Measurements from ENCODE around the gene GHR. TPM values are rescaled to one million over a fixed set of nuclear protein-coding genes. Genes with fewer than 3 reads are reported as not detected.

GHR gene
- total and polyA plus RNA-seq, 3 experiments from 2014 or later, result not detected

- H3K27me3 Mint-ChIP-seq, result peaks cover 0 to 3% of the 10 kb centered on the region in 2 donors
- no peaks in the 10 kb centered on the region for H3K36me3 Mint-ChIP-seq
- POLR2A ChIA-PET, result no interaction called here
- no peaks in the 10 kb centered on the region for H3K9me3 Mint-ChIP-seq
- CTCF ChIA-PET, result no interaction called here
- Histone ChIP-seq H3K27ac (ENCODE audit: low read depth, low read length) (no peak overlapping the region), H3K4me1 (ENCODE audit: insufficient read depth, low read length) (no peaks in the 10 kb centered on the region), H3K36me3 (ENCODE audit: insufficient read depth, low read length) (no peaks in the 10 kb centered on the region), H3K9me3 (ENCODE audit: low read length) (no peaks in the 10 kb centered on the region), H3K27me3 (ENCODE audit: insufficient read depth, low read length, poor library complexity, severe bottlenecking) (no peaks in the 10 kb centered on the region), H3K4me3 (ENCODE audit: low read length) (no peak overlapping the region)
- no peaks in the 10 kb centered on the region for H3K4me1 Mint-ChIP-seq
- H3K4me3 Mint-ChIP-seq, result no peak overlapping the region
- no peak for DNase-seq
- no peak overlapping the region for H3K27ac Mint-ChIP-seq
These were observed 10.9 kb downstream of the GHR start for GRCh38 chr5:42434047-42434724.

- Mint-ChIP-seq H3K4me3 (no peak overlapping the region), H3K36me3 (no peaks in the 10 kb centered on the region), H3K27me3 (peaks cover 0 to 3% of the 10 kb centered on the region in 2 donors), H3K4me1 (no peaks in the 10 kb centered on the region), H3K27ac (no peak overlapping the region), H3K9me3 (no peaks in the 10 kb centered on the region)
- H3K9me3 ChIP-seq (ENCODE audit: low read length), result no peaks in the 10 kb centered on the region
- no peak for DNase-seq
- H3K36me3 ChIP-seq (ENCODE audit: insufficient read depth, low read length), result no peaks in the 10 kb centered on the region
- no peaks in the 10 kb centered on the region for H3K4me1 ChIP-seq (ENCODE audit: insufficient read depth, low read length)
- ChIA-PET CTCF (no interaction called here), POLR2A (no interaction called here)
- H3K27ac ChIP-seq (ENCODE audit: low read depth, low read length), result no peak overlapping the region
- no peaks in the 10 kb centered on the region for H3K27me3 ChIP-seq (ENCODE audit: insufficient read depth, low read length, poor library complexity, severe bottlenecking)
- H3K4me3 ChIP-seq (ENCODE audit: low read length), result no peak overlapping the region
These were observed 12.8 kb downstream of the GHR start for GRCh38 chr5:42436051-42436450.

- Histone ChIP-seq H3K27me3 (ENCODE audit: insufficient read depth, low read length, poor library complexity, severe bottlenecking) (no peaks in the 10 kb centered on the region), H3K9me3 (ENCODE audit: low read length) (no peaks in the 10 kb centered on the region), H3K4me1 (ENCODE audit: insufficient read depth, low read length) (no peaks in the 10 kb centered on the region), H3K36me3 (ENCODE audit: insufficient read depth, low read length) (no peaks in the 10 kb centered on the region), H3K4me3 (ENCODE audit: low read length) (no peak overlapping the region), H3K27ac (ENCODE audit: low read depth, low read length) (no peak overlapping the region)
- Mint-ChIP-seq H3K4me3 (no peak overlapping the region), H3K36me3 (no peaks in the 10 kb centered on the region), H3K4me1 (no peaks in the 10 kb centered on the region), H3K27ac (no peak overlapping the region), H3K27me3 (peaks cover 6 to 31% of the 10 kb centered on the region in 2 donors), H3K9me3 (peaks cover 0 to 13% (median 4%) of the 10 kb centered on the region in 5 donors)
- CTCF ChIA-PET, result no interaction called here
- no peak for DNase-seq
- POLR2A ChIA-PET, result no interaction called here
These were observed 31.2 kb downstream of the GHR start for GRCh38 chr5:42454216-42454995.

DNA sequence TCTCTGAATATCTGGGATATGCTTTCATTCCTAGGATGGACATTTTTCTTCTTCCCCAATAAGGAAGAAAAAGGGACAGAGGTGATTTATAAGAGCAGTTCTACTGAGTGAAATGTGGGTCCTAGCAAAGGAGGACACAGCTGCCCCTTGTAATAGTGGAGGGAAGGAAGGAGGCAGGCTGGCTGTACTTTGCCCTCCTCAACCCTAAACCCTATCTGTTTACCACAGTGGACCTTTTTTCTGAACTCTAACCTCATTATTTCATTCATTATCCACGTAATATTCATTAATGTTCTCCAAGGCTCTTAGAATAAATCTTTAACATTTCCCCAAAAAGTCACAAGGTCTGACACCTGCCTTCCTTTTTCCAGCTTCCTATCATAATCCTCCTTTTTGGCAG lies 37.8 kb downstream of the GHR start:
- no peak for DNase-seq
- peaks cover 6 to 8% of the 10 kb centered on the region in 2 donors for H3K27me3 Mint-ChIP-seq
- Histone ChIP-seq H3K4me1 (ENCODE audit: insufficient read depth, low read length) (no peaks in the 10 kb centered on the region), H3K4me3 (ENCODE audit: low read length) (no peak overlapping the region), H3K9me3 (ENCODE audit: low read length) (no peaks in the 10 kb centered on the region), H3K27me3 (ENCODE audit: insufficient read depth, low read length, poor library complexity, severe bottlenecking) (peaks cover 3% of the 10 kb centered on the region), H3K36me3 (ENCODE audit: insufficient read depth, low read length) (no peaks in the 10 kb centered on the region), H3K27ac (ENCODE audit: low read depth, low read length) (no peak overlapping the region)
- H3K36me3 Mint-ChIP-seq, result no peaks in the 10 kb centered on the region
- H3K9me3 Mint-ChIP-seq, result no peaks in the 10 kb centered on the region
- ChIA-PET CTCF (no interaction called here), POLR2A (no interaction called here)
- H3K4me3 Mint-ChIP-seq, result no peak overlapping the region
- no peak overlapping the region for H3K27ac Mint-ChIP-seq
- no peaks in the 10 kb centered on the region for H3K4me1 Mint-ChIP-seq

DNA sequence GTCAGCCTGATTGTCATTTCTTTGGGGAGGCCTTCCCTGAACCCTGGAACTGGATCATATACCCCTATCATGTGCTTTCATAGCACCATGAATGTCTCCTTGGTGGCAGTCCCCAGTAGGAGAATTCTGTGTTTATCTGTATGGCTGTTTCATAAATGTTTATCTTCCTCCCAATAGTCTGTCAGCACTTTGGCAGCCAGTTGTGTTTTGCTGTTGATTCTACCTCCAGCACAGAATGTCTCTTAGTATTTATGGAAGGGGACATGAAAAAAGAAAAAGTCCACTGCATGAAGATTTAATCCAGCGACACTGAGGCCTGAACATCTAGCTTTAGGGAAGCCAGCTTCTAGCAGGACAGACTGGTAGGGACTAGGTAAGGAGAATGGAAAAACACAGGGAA lies 38.3 kb downstream of the GHR start:
- no peaks in the 10 kb centered on the region for H3K36me3 ChIP-seq (ENCODE audit: insufficient read depth, low read length)
- no peak overlapping the region for H3K4me3 ChIP-seq (ENCODE audit: low read length)
- peaks cover 3% of the 10 kb centered on the region for H3K27me3 ChIP-seq (ENCODE audit: insufficient read depth, low read length, poor library complexity, severe bottlenecking)
- no peaks in the 10 kb centered on the region for H3K4me1 ChIP-seq (ENCODE audit: insufficient read depth, low read length)
- POLR2A ChIA-PET, result no interaction called here
- no peak for DNase-seq
- H3K4me1 Mint-ChIP-seq, result no peaks in the 10 kb centered on the region
- H3K9me3 Mint-ChIP-seq, result no peaks in the 10 kb centered on the region
- no peak overlapping the region for H3K27ac ChIP-seq (ENCODE audit: low read depth, low read length)
- no peaks in the 10 kb centered on the region for H3K9me3 ChIP-seq (ENCODE audit: low read length)
- H3K27ac Mint-ChIP-seq, result no peak overlapping the region
- no peak overlapping the region for H3K4me3 Mint-ChIP-seq
- H3K27me3 Mint-ChIP-seq, result peaks cover 4 to 8% of the 10 kb centered on the region in 2 donors
- CTCF ChIA-PET, result no interaction called here
- no peaks in the 10 kb centered on the region for H3K36me3 Mint-ChIP-seq

- Histone ChIP-seq H3K9me3 (ENCODE audit: low read length) (no peaks in the 10 kb centered on the region), H3K27ac (ENCODE audit: low read depth, low read length) (no peak overlapping the region), H3K4me3 (ENCODE audit: low read length) (no peak overlapping the region), H3K36me3 (ENCODE audit: insufficient read depth, low read length) (no peaks in the 10 kb centered on the region), H3K4me1 (ENCODE audit: insufficient read depth, low read length) (no peaks in the 10 kb centered on the region), H3K27me3 (ENCODE audit: insufficient read depth, low read length, poor library complexity, severe bottlenecking) (peaks cover 3% of the 10 kb centered on the region)
- POLR2A ChIA-PET, result no interaction called here
- no peak overlapping the region for H3K4me3 Mint-ChIP-seq
- CTCF ChIA-PET, result no interaction called here
- DNase-seq, result no peak
- no peaks in the 10 kb centered on the region for H3K4me1 Mint-ChIP-seq
- no peaks in the 10 kb centered on the region for H3K9me3 Mint-ChIP-seq
- peaks cover 0 to 8% of the 10 kb centered on the region in 2 donors for H3K27me3 Mint-ChIP-seq
- H3K27ac Mint-ChIP-seq, result no peak overlapping the region
- H3K36me3 Mint-ChIP-seq, result no peaks in the 10 kb centered on the region
These were observed 38.8 kb downstream of the GHR start for GRCh38 chr5:42462083-42462482.

DNA sequence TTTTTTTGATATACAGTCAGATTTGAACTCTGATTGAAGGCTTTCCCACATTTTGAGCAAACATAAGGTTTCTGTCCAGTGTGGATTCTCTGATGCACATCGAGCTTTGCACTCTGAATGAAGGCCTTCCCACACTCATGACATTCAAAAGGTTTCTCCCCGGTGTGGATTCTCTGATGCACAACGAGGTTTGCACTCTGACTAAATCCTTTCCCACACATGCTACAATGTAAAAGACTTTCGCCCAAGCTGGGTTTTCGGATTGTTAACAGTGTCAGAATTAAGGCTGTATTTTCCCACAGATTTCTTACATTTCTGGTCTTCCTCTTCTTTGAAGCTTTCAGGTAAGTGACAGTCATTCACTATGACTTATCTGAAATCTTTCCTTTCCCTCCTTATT lies 44.3 kb downstream of the GHR start:
- Mint-ChIP-seq H3K9me3 (no peaks in the 10 kb centered on the region), H3K27ac (no peak overlapping the region), H3K27me3 (no peaks in the 10 kb centered on the region), H3K36me3 (no peaks in the 10 kb centered on the region), H3K4me3 (no peak overlapping the region), H3K4me1 (no peaks in the 10 kb centered on the region)
- no peak for DNase-seq
- ChIA-PET POLR2A (no interaction called here), CTCF (no interaction called here)
- Histone ChIP-seq H3K27ac (ENCODE audit: low read depth, low read length) (no peak overlapping the region), H3K36me3 (ENCODE audit: insufficient read depth, low read length) (no peaks in the 10 kb centered on the region), H3K27me3 (ENCODE audit: insufficient read depth, low read length, poor library complexity, severe bottlenecking) (no peaks in the 10 kb centered on the region), H3K4me3 (ENCODE audit: low read length) (no peak overlapping the region), H3K4me1 (ENCODE audit: insufficient read depth, low read length) (no peaks in the 10 kb centered on the region), H3K9me3 (ENCODE audit: low read length) (no peaks in the 10 kb centered on the region)

DNA sequence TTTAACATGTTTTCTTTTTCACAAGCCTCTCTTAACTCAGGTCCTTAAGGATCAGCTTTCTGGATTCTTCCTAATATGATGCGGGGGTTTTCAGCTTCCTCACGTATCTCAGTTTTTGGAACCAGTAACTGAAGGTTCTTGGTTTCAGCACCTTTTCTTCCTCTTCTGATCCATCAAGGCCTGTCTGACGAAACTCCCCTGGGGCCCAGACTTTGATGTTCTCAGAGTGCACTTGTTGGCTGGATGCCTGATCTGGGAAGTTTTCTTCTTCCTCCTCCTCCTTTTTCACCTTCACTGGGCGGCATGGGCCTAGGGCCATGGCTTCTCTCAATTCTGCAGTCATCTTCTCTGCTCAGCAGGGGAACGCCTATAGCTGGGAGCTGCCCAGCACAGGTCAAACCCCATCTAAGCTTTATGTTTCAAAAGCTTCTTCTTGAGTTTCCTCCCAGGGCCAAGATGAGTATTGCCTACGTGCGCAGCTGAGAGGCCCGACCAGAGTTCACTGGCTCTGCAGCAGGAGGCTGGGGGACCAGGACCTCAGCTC lies 44.8 kb downstream of the GHR start:
- CTCF ChIA-PET, result no interaction called here
- Histone ChIP-seq H3K36me3 (ENCODE audit: insufficient read depth, low read length) (no peaks in the 10 kb centered on the region), H3K9me3 (ENCODE audit: low read length) (no peaks in the 10 kb centered on the region), H3K27me3 (ENCODE audit: insufficient read depth, low read length, poor library complexity, severe bottlenecking) (no peaks in the 10 kb centered on the region), H3K4me3 (ENCODE audit: low read length) (no peak overlapping the region), H3K27ac (ENCODE audit: low read depth, low read length) (no peak overlapping the region), H3K4me1 (ENCODE audit: insufficient read depth, low read length) (no peaks in the 10 kb centered on the region)
- H3K4me1 Mint-ChIP-seq, result no peaks in the 10 kb centered on the region
- H3K4me3 Mint-ChIP-seq, result no peak overlapping the region
- no peaks in the 10 kb centered on the region for H3K36me3 Mint-ChIP-seq
- DNase-seq, result no peak
- H3K9me3 Mint-ChIP-seq, result no peaks in the 10 kb centered on the region
- no peak overlapping the region for H3K27ac Mint-ChIP-seq
- POLR2A ChIA-PET, result no interaction called here
- no peaks in the 10 kb centered on the region for H3K27me3 Mint-ChIP-seq
